Activated CD8-positive, alpha-beta T cell treated with anti-CD3 and anti-CD28 coated beads, Interleukin-2, amount 10 ng/mL, durations not matched to agents 7 days and 5 days (primary cell): ENCODE results near the gene TPCN2. TPM values are rescaled to one million over a fixed set of nuclear protein-coding genes. Genes with fewer than 3 reads are reported as not detected.

Experiments used
- ATAC-seq: fragments of 150-1000 bp; cut with Tn5 transposase; one replicate; pipeline ENCODE4 v1.10.0; 2021; ENCODE audit warnings: moderate library complexity
- CTCF ChIA-PET: fragments of 350-600 bp; sonication (Branson Sonifier 250); formaldehyde crosslinking; loops from one replicate; lab custom pipeline; 2021; ENCODE audit warnings: antibody characterized with exemption; lab: Charles Lee
- POLR2A ChIA-PET: fragments of 350-600 bp; sonication (Branson Sonifier 250); formaldehyde crosslinking; loops from one replicate; lab custom pipeline; 2021; ENCODE audit warnings: antibody characterized with exemption; lab: Charles Lee
- DNase-seq: peaks from one replicate; pipeline ENCODE4 v3.0.0-alpha.2; 2020
- H3K27ac Mint-ChIP-seq: one replicate; pipeline ENCODE4 v1.8.0; 2021; ENCODE audit warnings: mild to moderate bottlenecking, mixed read lengths
- H3K27me3 Mint-ChIP-seq: one replicate; pipeline ENCODE4 v1.8.0; 2021; ENCODE audit warnings: low read depth, mixed read lengths
- H3K36me3 Mint-ChIP-seq: one replicate; pipeline ENCODE4 v1.8.0; 2021; ENCODE audit warnings: low read depth, mixed read lengths
- H3K4me1 Mint-ChIP-seq: one replicate; pipeline ENCODE4 v1.8.0; 2021; ENCODE audit warnings: low read depth, mixed read lengths
- H3K4me3 Mint-ChIP-seq: one replicate; pipeline ENCODE4 v1.8.0; 2021; ENCODE audit warnings: mild to moderate bottlenecking, mixed read lengths
- H3K9me3 Mint-ChIP-seq: one replicate; pipeline ENCODE4 v1.8.0; 2022; ENCODE audit warnings: mixed read lengths; ENCODE audit not compliant: insufficient read depth
- total RNA-seq, 2 experiments: library from RNA; stranded (reverse); gene quantifications; one replicate each; pipeline ENCODE4 v1.2.3, GENCODE V29; 2021

TPCN2 gene
- total RNA-seq, 2 experiments from 2014 or later = 19.1 to 21.2 TPM

GRCh38 chr11:69085490-69086095 lies 36.9 kb downstream of the TPCN2 start:
- no peak overlapping the region for H3K27ac Mint-ChIP-seq
- DNase-seq (no peak), ATAC-seq (no peak)
- POLR2A ChIA-PET = no interaction called here
- H3K9me3 Mint-ChIP-seq = no peaks in the 10 kb centered on the region
- CTCF ChIA-PET = no interaction called here
- H3K4me3 Mint-ChIP-seq = no peak overlapping the region
- peaks cover 13% of the 10 kb centered on the region for H3K36me3 Mint-ChIP-seq
- peaks cover 3% of the 10 kb centered on the region for H3K4me1 Mint-ChIP-seq
- H3K27me3 Mint-ChIP-seq = no peaks in the 10 kb centered on the region

DNA sequence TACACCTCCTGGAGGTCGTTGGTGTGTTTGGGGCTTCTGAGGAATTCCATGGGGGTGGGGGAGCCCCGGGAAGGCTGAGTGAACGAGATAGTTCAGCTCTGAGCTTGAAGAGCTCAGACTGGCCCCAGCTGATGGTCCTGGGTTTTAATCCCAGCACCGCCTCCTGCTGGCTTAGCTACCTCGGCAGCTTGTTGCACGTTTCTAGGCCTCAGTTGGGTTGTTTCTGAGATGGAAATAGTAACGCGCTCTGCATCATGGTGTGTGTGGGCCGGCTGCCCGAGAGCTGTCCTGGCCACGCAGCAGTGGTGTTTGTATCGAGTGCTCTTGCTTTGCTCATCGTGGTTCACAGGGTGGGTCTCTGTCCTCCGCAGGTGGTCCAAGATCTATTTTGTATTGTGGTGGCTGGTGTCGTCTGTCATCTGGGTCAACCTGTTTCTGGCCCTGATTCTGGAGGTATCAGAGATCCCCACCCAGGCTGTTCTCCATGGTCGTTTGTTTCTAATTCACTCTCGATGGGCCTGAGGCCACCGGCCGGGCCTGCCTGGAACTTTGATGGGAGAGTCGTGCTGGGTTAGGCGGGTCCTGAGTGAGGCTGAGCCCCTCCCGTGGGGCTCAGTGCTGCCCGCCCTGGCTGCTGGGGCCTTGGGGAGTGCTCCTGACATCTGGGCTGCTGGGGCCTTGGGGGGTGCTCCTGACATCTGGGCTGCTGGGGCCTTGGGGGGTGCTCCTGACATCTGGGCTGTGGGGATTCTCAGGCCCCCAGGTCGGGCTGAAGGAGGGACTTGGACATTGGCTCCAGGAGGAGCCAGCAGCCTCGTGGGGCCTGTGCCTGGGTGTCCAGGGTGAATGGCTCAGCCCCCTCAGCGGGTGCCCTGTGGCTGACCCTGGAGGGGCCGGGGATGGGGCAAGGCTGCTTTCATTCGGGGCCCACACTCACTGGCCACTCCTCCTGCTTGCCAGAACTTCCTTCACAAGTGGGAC lies 37.7 kb downstream of the TPCN2 start:
- peaks cover 14% of the 10 kb centered on the region for H3K36me3 Mint-ChIP-seq
- H3K4me3 Mint-ChIP-seq = no peak overlapping the region
- DNase-seq (no peak), ATAC-seq (no peak)
- ChIA-PET CTCF (no interaction called here), POLR2A (no interaction called here)
- H3K4me1 Mint-ChIP-seq = no peaks in the 10 kb centered on the region
- no peak overlapping the region for H3K27ac Mint-ChIP-seq
- H3K9me3 Mint-ChIP-seq = no peaks in the 10 kb centered on the region
- no peaks in the 10 kb centered on the region for H3K27me3 Mint-ChIP-seq

DNA sequence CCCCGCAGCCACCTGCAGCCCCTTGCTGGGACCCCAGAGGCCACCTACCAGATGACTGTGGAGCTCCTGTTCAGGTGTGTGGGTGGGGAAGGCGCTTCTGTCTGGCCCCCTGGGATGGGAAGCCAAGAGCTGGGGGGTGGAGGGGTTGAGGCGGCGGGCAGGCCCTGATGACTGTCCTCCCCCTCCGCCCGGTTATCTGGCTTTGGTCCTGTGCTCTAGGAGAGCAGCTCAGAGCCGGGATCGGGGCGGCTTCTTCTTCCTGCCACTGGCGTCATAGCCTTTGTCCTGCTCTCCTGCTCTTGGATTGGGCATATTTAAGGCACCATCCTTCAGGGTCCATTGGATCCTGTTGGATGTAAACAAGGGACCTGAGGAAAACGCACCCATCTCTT lies 38.4 kb downstream of the TPCN2 start:
- CTCF ChIA-PET = no interaction called here
- H3K9me3 Mint-ChIP-seq = no peaks in the 10 kb centered on the region
- H3K27ac Mint-ChIP-seq = no peak overlapping the region

GRCh38 chr11:69087811-69088210 lies 39.1 kb downstream of the TPCN2 start:
- ChIA-PET POLR2A (no interaction called here), CTCF (no interaction called here)
- Mint-ChIP-seq H3K4me3 (no peak overlapping the region), H3K36me3 (peaks cover 20% of the 10 kb centered on the region), H3K27me3 (no peaks in the 10 kb centered on the region), H3K27ac (no peak overlapping the region), H3K4me1 (no peaks in the 10 kb centered on the region), H3K9me3 (no peaks in the 10 kb centered on the region)
- no peak for ATAC-seq
- DNase-seq = no peak

More for the DNA sequence above, 38.4 kb downstream of the TPCN2 start:
- H3K27me3 Mint-ChIP-seq = no peaks in the 10 kb centered on the region
- no peak for ATAC-seq
- no peak for DNase-seq
- no peak overlapping the region for H3K4me3 Mint-ChIP-seq
- peaks cover 18% of the 10 kb centered on the region for H3K36me3 Mint-ChIP-seq
- POLR2A ChIA-PET = no interaction called here
- H3K4me1 Mint-ChIP-seq = no peaks in the 10 kb centered on the region

DNA sequence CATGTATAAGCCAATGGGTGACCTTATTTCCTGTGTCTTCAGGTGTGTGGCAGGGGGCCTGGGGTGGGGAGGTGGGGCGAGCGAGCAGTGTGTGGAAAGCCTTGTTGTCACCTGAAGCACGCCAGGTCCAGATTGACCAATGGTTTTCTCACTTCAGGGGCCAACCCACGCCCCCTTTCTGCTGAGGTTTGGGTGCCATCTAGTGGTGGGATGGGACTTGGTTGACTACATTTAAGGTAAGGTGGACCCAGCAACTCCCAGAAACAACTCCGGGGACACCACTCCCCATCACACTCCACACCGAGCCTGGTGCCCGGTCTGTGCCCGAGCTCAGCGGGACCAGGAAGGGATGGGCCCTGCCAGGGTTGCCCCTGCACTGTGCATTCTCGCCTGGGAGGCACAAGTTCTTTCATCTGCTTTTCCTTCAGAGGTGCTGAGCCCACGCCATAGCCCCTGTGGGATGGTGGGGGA lies 40.0 kb downstream of the TPCN2 start:
- ChIA-PET CTCF (no interaction called here), POLR2A (no interaction called here)
- Mint-ChIP-seq H3K4me3 (no peak overlapping the region), H3K27me3 (no peaks in the 10 kb centered on the region), H3K4me1 (no peaks in the 10 kb centered on the region), H3K36me3 (peaks cover 24% of the 10 kb centered on the region), H3K27ac (no peak overlapping the region), H3K9me3 (no peaks in the 10 kb centered on the region)
- peak; percentile 74 for DNase-seq
- peak; percentile 72 for ATAC-seq

DNA sequence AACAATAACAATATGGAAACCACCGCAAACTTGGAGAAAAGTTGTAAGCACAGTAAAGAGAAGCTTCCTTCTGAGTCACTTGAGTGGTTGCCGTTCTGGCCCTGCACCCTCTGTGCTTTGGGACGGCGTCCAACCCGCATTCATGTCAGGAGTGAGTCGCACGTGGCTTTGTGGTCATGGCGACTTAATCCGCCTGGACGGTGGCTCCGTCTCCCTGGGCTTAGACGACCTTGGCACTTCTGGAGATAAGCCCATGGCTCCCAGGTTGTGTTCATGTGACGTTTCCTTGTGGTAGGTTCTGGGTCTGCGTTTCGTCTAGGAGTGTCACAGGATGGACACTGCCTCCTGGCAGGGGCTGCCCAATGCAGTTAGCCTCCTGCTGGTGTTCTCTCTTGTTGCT lies 40.5 kb downstream of the TPCN2 start:
- H3K27me3 Mint-ChIP-seq = no peaks in the 10 kb centered on the region

GRCh38 chr11:69091638-69092165 lies 43.0 kb downstream of the TPCN2 start:
- Mint-ChIP-seq H3K4me3 (no peak overlapping the region), H3K27ac (no peak overlapping the region), H3K9me3 (no peaks in the 10 kb centered on the region), H3K36me3 (peaks cover 22% of the 10 kb centered on the region), H3K4me1 (no peaks in the 10 kb centered on the region), H3K27me3 (no peaks in the 10 kb centered on the region)
- ChIA-PET POLR2A (no interaction called here), CTCF (no interaction called here)
- no peak for ATAC-seq
- no peak for DNase-seq

More for the DNA sequence above, 40.5 kb downstream of the TPCN2 start:
- ChIA-PET CTCF (no interaction called here), POLR2A (no interaction called here)
- no peak for DNase-seq
- H3K4me3 Mint-ChIP-seq = no peak overlapping the region
- no peak overlapping the region for H3K27ac Mint-ChIP-seq
- no peaks in the 10 kb centered on the region for H3K9me3 Mint-ChIP-seq
- no peak for ATAC-seq
- H3K36me3 Mint-ChIP-seq = peaks cover 24% of the 10 kb centered on the region
- no peaks in the 10 kb centered on the region for H3K4me1 Mint-ChIP-seq

- H3K36me3 Mint-ChIP-seq = peaks cover 22% of the 10 kb centered on the region
- no peaks in the 10 kb centered on the region for H3K4me1 Mint-ChIP-seq
- H3K27ac Mint-ChIP-seq = no peak overlapping the region
- no peaks in the 10 kb centered on the region for H3K9me3 Mint-ChIP-seq
- ATAC-seq (no peak), DNase-seq (no peak)
- H3K4me3 Mint-ChIP-seq = no peak overlapping the region
- ChIA-PET POLR2A (no interaction called here), CTCF (interaction anchor here (0.6 kb wide), 1 partner anchor 506 kb away, joined by 3 read pairs; no protein-coding TSS in a partner anchor)
- no peaks in the 10 kb centered on the region for H3K27me3 Mint-ChIP-seq
These were observed 43.5 kb downstream of the TPCN2 start for GRCh38 chr11:69092263-69092662.

- no peak for DNase-seq
- Mint-ChIP-seq H3K27me3 (no peaks in the 10 kb centered on the region), H3K4me1 (no peaks in the 10 kb centered on the region), H3K4me3 (no peak overlapping the region), H3K36me3 (peaks cover 22% of the 10 kb centered on the region), H3K27ac (no peak overlapping the region), H3K9me3 (no peaks in the 10 kb centered on the region)
- ATAC-seq = no peak
- CTCF ChIA-PET = interaction anchor here (0.6 kb wide), 1 partner anchor 505 kb away, joined by 3 read pairs; no protein-coding TSS in a partner anchor
- POLR2A ChIA-PET = interaction anchor here (0.5 kb wide), 1 partner anchor 63 kb away, joined by 3 read pairs; no protein-coding TSS in a partner anchor
These were observed 44.4 kb downstream of the TPCN2 start for GRCh38 chr11:69093106-69093505.

GRCh38 chr11:69094111-69094914 lies 45.6 kb downstream of the TPCN2 start:
- H3K27me3 Mint-ChIP-seq = no peaks in the 10 kb centered on the region
- ATAC-seq (peak; percentile 15), DNase-seq (no peak)
- no peaks in the 10 kb centered on the region for H3K9me3 Mint-ChIP-seq
- no peak overlapping the region for H3K27ac Mint-ChIP-seq
- H3K36me3 Mint-ChIP-seq = peaks cover 19% of the 10 kb centered on the region
- no peak overlapping the region for H3K4me3 Mint-ChIP-seq
- ChIA-PET POLR2A (no interaction called here), CTCF (no interaction called here)
- peaks cover 4% of the 10 kb centered on the region for H3K4me1 Mint-ChIP-seq

GRCh38 chr11:69094915-69095290 lies 46.2 kb downstream of the TPCN2 start:
- CTCF ChIA-PET = no interaction called here
- H3K4me1 Mint-ChIP-seq = peaks cover 6% of the 10 kb centered on the region
- H3K36me3 Mint-ChIP-seq = peaks cover 19% of the 10 kb centered on the region
- no peaks in the 10 kb centered on the region for H3K27me3 Mint-ChIP-seq
- POLR2A ChIA-PET = no interaction called here
- no peaks in the 10 kb centered on the region for H3K9me3 Mint-ChIP-seq
- ATAC-seq (no peak), DNase-seq (no peak)
- H3K27ac Mint-ChIP-seq = no peak overlapping the region
- no peak overlapping the region for H3K4me3 Mint-ChIP-seq
